Chondrocyte (in vitro differentiated cells): ENCODE measurements around the gene NR2C1. TPM values are rescaled to one million over a fixed set of nuclear protein-coding genes. Genes with fewer than 3 reads are reported as not detected.

Experiments used
- DNase-seq: peaks from one replicate; pipeline ENCODE4 v3.0.0; 2021; ENCODE audit warnings: mixed read lengths, low spot score
- H3K27ac Mint-ChIP-seq: one replicate; pipeline ENCODE4 v1.8.0; 2021; ENCODE audit warnings: mild to moderate bottlenecking, moderate library complexity, mixed read lengths; ENCODE audit not compliant: unreplicated experiment
- H3K27me3 Mint-ChIP-seq: 2 replicates; pipeline ENCODE4 v1.8.0; 2021; ENCODE audit warnings: low read depth, mixed read lengths
- H3K36me3 Mint-ChIP-seq: 2 replicates; pipeline ENCODE4 v1.8.0; 2021; ENCODE audit warnings: low read depth, mixed read lengths
- H3K4me1 Mint-ChIP-seq: 2 replicates; pipeline ENCODE4 v1.8.0; 2021; ENCODE audit warnings: low read depth, mild to moderate bottlenecking, mixed read lengths
- H3K4me3 Mint-ChIP-seq: one replicate; pipeline ENCODE4 v1.8.0; 2021; ENCODE audit warnings: mild to moderate bottlenecking, moderate library complexity, mixed read lengths; ENCODE audit not compliant: unreplicated experiment
- H3K9me3 Mint-ChIP-seq: 2 replicates; pipeline ENCODE4 v1.8.0; 2021; ENCODE audit warnings: low read depth, mixed read lengths
- CTCF ChIP-seq: fragments of 200-600 bp; sonication (generic); IDR thresholded peaks from 2 replicates; pipeline ENCODE4 v1.5.0; 2021; ENCODE audit warnings: antibody characterized with exemption, mild to moderate bottlenecking, moderate library complexity
- total RNA-seq: library from RNA; stranded (reverse); gene quantifications from 3 replicates; pipeline ENCODE4 v1.2.1, GENCODE V29; 2021

The NR2C1 gene
- total RNA-seq, 1 donor from 2014 or later: 29.7 TPM

GRCh38 chr12:95070378-95070777, 3.0 kb downstream of the NR2C1 start:
- DNase-seq: no peak
- Mint-ChIP-seq H3K36me3 (peaks cover 6% of the 10 kb centered on the region), H3K27me3 (no peaks in the 10 kb centered on the region), H3K27ac (no peak overlapping the region), H3K4me3 (no peak overlapping the region), H3K4me1 (peaks cover 22% of the 10 kb centered on the region), H3K9me3 (no peaks in the 10 kb centered on the region)
- TF ChIP-seq CTCF: no peak

GRCh38 chr12:95066091-95066855, 7.1 kb downstream of the NR2C1 start:
- Mint-ChIP-seq H3K4me3 (no peak overlapping the region), H3K27ac (no peak overlapping the region), H3K36me3 (peaks cover 13% of the 10 kb centered on the region), H3K4me1 (no peaks in the 10 kb centered on the region), H3K27me3 (no peaks in the 10 kb centered on the region), H3K9me3 (no peaks in the 10 kb centered on the region)
- no peak for TF ChIP-seq CTCF
- no peak for DNase-seq

- DNase-seq: no peak
- H3K4me1 Mint-ChIP-seq: no peaks in the 10 kb centered on the region
- H3K36me3 Mint-ChIP-seq: peaks cover 21% of the 10 kb centered on the region
- H3K27ac Mint-ChIP-seq: no peak overlapping the region
- no peaks in the 10 kb centered on the region for H3K27me3 Mint-ChIP-seq
- H3K4me3 Mint-ChIP-seq: no peak overlapping the region
- no peaks in the 10 kb centered on the region for H3K9me3 Mint-ChIP-seq
- TF ChIP-seq CTCF: no peak
Measured at GRCh38 chr12:95060951-95061350, 12.5 kb downstream of the NR2C1 start.

- no peak for DNase-seq
- no peaks in the 10 kb centered on the region for H3K27me3 Mint-ChIP-seq
- no peak for TF ChIP-seq CTCF
- H3K36me3 Mint-ChIP-seq: peaks cover 21% of the 10 kb centered on the region
- no peak overlapping the region for H3K27ac Mint-ChIP-seq
- no peaks in the 10 kb centered on the region for H3K9me3 Mint-ChIP-seq
- H3K4me3 Mint-ChIP-seq: no peak overlapping the region
- no peaks in the 10 kb centered on the region for H3K4me1 Mint-ChIP-seq
Measured at GRCh38 chr12:95059984-95060383, 13.4 kb downstream of the NR2C1 start.

- Mint-ChIP-seq H3K27me3 (no peaks in the 10 kb centered on the region), H3K4me3 (no peak overlapping the region), H3K36me3 (peaks cover 18% of the 10 kb centered on the region), H3K4me1 (no peaks in the 10 kb centered on the region), H3K9me3 (no peaks in the 10 kb centered on the region), H3K27ac (no peak overlapping the region)
- no peak for TF ChIP-seq CTCF
- DNase-seq: no peak
Measured at GRCh38 chr12:95057424-95057823, 16.0 kb downstream of the NR2C1 start.
